Smooth muscle cell (in vitro differentiated cells): ENCODE data around the gene SCYGR6. TPM values are rescaled to one million over a fixed set of nuclear protein-coding genes. Genes with fewer than 3 reads are reported as not detected.

Experiments
- DNase-seq: peaks from one replicate; lab custom pipeline; 2025; ENCODE audit not compliant: unreplicated experiment; lab: John Stamatoyannopoulos, UW
- H2AFZ ChIP-seq: fragments of 200-600 bp; sonication (generic); 2 replicates; pipeline ENCODE4 v1.6.0; 2016; ENCODE audit warnings: antibody characterized with exemption, low read depth, mild to moderate bottlenecking
- H3F3A ChIP-seq: fragments of 200-600 bp; sonication (generic); 2 replicates; pipeline ENCODE4 v1.6.0; 2017; ENCODE audit warnings: antibody characterized with exemption, low read depth
- H3K27ac ChIP-seq: fragments of 200-600 bp; sonication (generic); 2 replicates; pipeline ENCODE4 v1.5.1; 2016; ENCODE audit warnings: low read depth, mild to moderate bottlenecking
- H3K27me3 ChIP-seq: fragments of 200-600 bp; sonication (generic); 2 replicates; pipeline ENCODE4 v1.6.1; 2016; ENCODE audit warnings: low read depth, mild to moderate bottlenecking
- H3K36me3 ChIP-seq: fragments of 200-600 bp; sonication (generic); 2 replicates; pipeline ENCODE4 v1.5.1; 2016; ENCODE audit warnings: low read depth
- H3K4me1 ChIP-seq: fragments of 200-600 bp; sonication (generic); 2 replicates; pipeline ENCODE4 v1.5.1; 2016; ENCODE audit warnings: low read depth
- H3K4me2 ChIP-seq: fragments of 200-600 bp; sonication (generic); 2 replicates; pipeline ENCODE4 v1.6.0; 2016; ENCODE audit warnings: mild to moderate bottlenecking
- H3K4me3 ChIP-seq: fragments of 200-600 bp; sonication (generic); 2 replicates; pipeline ENCODE4 v1.5.1; 2016; ENCODE audit warnings: mild to moderate bottlenecking
- H3K79me2 ChIP-seq: fragments of 200-600 bp; sonication (generic); 2 replicates; pipeline ENCODE4 v1.6.0; 2016; ENCODE audit warnings: low read depth, mild to moderate bottlenecking
- H3K9ac ChIP-seq: fragments of 200-600 bp; sonication (generic); 2 replicates; pipeline ENCODE4 v1.6.0; 2016; ENCODE audit warnings: low read depth
- H3K9me3 ChIP-seq: fragments of 200-600 bp; sonication (generic); replicated peaks from 2 replicates; pipeline ENCODE4 v1.5.1; 2016; ENCODE audit warnings: low read depth
- H4K20me1 ChIP-seq: fragments of 200-600 bp; sonication (generic); 2 replicates; pipeline ENCODE4 v1.6.0; 2016; ENCODE audit warnings: low read depth
- WGBS: methylation state at CpG from one replicate; pipeline ENCODE4 v1.1.7; 2016; ENCODE audit warnings: low lambda C conversion rate; 5-methylcytosine and 5-hydroxymethylcytosine counted together
- polyA plus RNA-seq: library from polyadenylated mRNA; unstranded; fragments of >200 nt; fragmentation: Nextera tagmentation; extraction: Ambion mirVana; gene quantifications from 2 replicates; pipeline ENCODE4 v1.2.1, GENCODE V29; 2016
- total RNA-seq: library from RNA; depleted of rRNA; stranded (reverse); fragments of >200 nt; gene quantifications from 2 replicates; pipeline ENCODE4 v1.2.3, GENCODE V29; 2014
- TF ChIP-seq, protein P1 (sequence below): fragments of 200-600 bp; sonication (generic); IDR thresholded peaks from 2 replicates; pipeline ENCODE4 v1.5.1; 2017; ENCODE audit warnings: borderline replicate concordance, mild to moderate bottlenecking, antibody characterized with exemption; ENCODE audit not compliant: insufficient read depth, poor library complexity, severe bottlenecking

SCYGR6 gene
- total and polyA plus RNA-seq, 2 experiments from 2014 or later, result not detected

- Histone ChIP-seq H3K27ac (no peak overlapping the region), H3K9me3 (no peaks in the 10 kb centered on the region), H3K9ac (no peak overlapping the region), H3F3A (no peaks in the 10 kb centered on the region), H3K79me2 (no peaks in the 10 kb centered on the region), H4K20me1 (no peaks in the 10 kb centered on the region), H3K4me1 (no peaks in the 10 kb centered on the region), H3K4me2 (no peak overlapping the region), H3K4me3 (no peak overlapping the region), H3K27me3 (no peaks in the 10 kb centered on the region), H2AFZ (no peak overlapping the region), H3K36me3 (no peaks in the 10 kb centered on the region)
- WGBS, result 96% methylated on average over 2 of the region's 2 CpGs
- TF ChIP-seq, protein P1, sequence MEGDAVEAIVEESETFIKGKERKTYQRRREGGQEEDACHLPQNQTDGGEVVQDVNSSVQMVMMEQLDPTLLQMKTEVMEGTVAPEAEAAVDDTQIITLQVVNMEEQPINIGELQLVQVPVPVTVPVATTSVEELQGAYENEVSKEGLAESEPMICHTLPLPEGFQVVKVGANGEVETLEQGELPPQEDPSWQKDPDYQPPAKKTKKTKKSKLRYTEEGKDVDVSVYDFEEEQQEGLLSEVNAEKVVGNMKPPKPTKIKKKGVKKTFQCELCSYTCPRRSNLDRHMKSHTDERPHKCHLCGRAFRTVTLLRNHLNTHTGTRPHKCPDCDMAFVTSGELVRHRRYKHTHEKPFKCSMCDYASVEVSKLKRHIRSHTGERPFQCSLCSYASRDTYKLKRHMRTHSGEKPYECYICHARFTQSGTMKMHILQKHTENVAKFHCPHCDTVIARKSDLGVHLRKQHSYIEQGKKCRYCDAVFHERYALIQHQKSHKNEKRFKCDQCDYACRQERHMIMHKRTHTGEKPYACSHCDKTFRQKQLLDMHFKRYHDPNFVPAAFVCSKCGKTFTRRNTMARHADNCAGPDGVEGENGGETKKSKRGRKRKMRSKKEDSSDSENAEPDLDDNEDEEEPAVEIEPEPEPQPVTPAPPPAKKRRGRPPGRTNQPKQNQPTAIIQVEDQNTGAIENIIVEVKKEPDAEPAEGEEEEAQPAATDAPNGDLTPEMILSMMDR, result no peak
- no peak for DNase-seq
Measured at GRCh38 chr2:227696990-227697679, 27.4 kb downstream of the SCYGR6 start.

DNA sequence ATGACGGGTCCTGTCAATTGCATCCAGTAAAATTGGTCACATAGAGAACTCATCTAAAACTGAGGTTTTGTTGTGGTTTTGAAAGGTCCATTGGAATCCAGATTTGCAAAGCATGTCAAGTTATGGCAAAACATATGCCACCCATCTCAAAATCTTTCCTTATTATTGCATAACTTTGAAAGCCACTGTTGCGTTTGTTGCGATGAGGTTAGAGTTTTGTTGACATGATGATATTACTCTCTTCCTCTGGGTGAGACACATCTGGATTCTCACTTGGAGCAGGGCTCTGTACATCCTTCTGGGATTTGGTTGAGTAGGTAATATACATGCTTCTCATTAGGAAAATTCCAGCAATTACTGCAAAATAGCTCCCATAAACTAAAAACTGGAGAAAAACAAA lies 37.4 kb downstream of the SCYGR6 start:
- DNase-seq, result no peak
- H3K4me1 ChIP-seq, result no peaks in the 10 kb centered on the region
- TF ChIP-seq, protein P1, result no peak

GRCh38 chr2:227684258-227684657 lies 40.3 kb downstream of the SCYGR6 start:
- WGBS, result 90% methylated on average over 5 of the region's 5 CpGs
- H3K27me3 ChIP-seq, result no peaks in the 10 kb centered on the region
- no peak overlapping the region for H2AFZ ChIP-seq
- no peak overlapping the region for H3K4me2 ChIP-seq
- no peak overlapping the region for H3K4me3 ChIP-seq
- H3F3A ChIP-seq, result no peaks in the 10 kb centered on the region
- TF ChIP-seq, protein P1, result no peak
- no peaks in the 10 kb centered on the region for H3K36me3 ChIP-seq
- H3K4me1 ChIP-seq, result no peaks in the 10 kb centered on the region
- H3K9me3 ChIP-seq, result no peaks in the 10 kb centered on the region
- H4K20me1 ChIP-seq, result no peaks in the 10 kb centered on the region
- H3K79me2 ChIP-seq, result no peaks in the 10 kb centered on the region
- DNase-seq, result no peak
- H3K9ac ChIP-seq, result no peak overlapping the region
- no peak overlapping the region for H3K27ac ChIP-seq

More for the DNA sequence above, 37.4 kb downstream of the SCYGR6 start:
- H3K27me3 ChIP-seq, result no peaks in the 10 kb centered on the region
- no peak overlapping the region for H3K4me3 ChIP-seq
- H3K27ac ChIP-seq, result no peak overlapping the region
- H2AFZ ChIP-seq, result no peak overlapping the region
- H4K20me1 ChIP-seq, result no peaks in the 10 kb centered on the region
- no peak overlapping the region for H3K4me2 ChIP-seq
- no peaks in the 10 kb centered on the region for H3K9me3 ChIP-seq
- H3K36me3 ChIP-seq, result no peaks in the 10 kb centered on the region
- 97% methylated on average over 3 of the region's 3 CpGs for WGBS
- H3K9ac ChIP-seq, result no peak overlapping the region
- H3F3A ChIP-seq, result no peaks in the 10 kb centered on the region
- H3K79me2 ChIP-seq, result no peaks in the 10 kb centered on the region

DNA sequence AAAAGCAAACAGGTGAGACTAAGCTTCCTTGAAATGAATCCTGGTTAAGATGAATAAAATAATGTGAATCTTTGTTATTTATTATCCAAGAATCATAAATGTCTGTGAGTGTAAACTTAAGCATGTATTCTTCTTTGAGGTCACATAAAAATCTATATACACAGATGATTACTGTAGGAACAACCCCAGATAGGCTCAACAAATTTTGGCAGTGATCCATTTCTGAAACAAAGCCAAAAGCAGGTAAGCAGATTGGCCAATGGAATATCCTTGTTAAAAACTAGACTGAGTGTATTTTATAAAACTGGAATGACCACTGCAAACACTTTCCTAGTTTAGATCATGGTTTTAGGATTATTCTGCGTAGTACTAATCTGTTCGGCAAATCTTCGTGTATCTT lies 46.6 kb downstream of the SCYGR6 start:
- Histone ChIP-seq H3K36me3 (no peaks in the 10 kb centered on the region), H3K27ac (no peak overlapping the region), H3K27me3 (no peaks in the 10 kb centered on the region), H3K4me2 (no peak overlapping the region), H3K4me3 (no peak overlapping the region), H3K9me3 (no peaks in the 10 kb centered on the region), H3K9ac (no peak overlapping the region), H4K20me1 (no peaks in the 10 kb centered on the region), H2AFZ (no peak overlapping the region), H3K4me1 (no peaks in the 10 kb centered on the region), H3K79me2 (no peaks in the 10 kb centered on the region), H3F3A (no peaks in the 10 kb centered on the region)
- TF ChIP-seq, protein P1, result no peak
- DNase-seq, result no peak
- 98% methylated on average over 3 of the region's 3 CpGs for WGBS
